Stimulated activated naive CD8-positive, alpha-beta T cell treated with anti-CD3 and anti-CD28 coated beads, Interleukin-15, amount 100 ng/mL, for 72 hours (primary cell): ENCODE results near the gene MRPL21.
A peak's percentile ranks its signal among the peaks of the same experiment; 100 is the strongest.
"Not testable (repeated sequence)": the region's sequence is repeated elsewhere in the genome, so short reads cannot be mapped to it uniquely, and the experiment has no call there.

Source experiments
- ATAC-seq: fragments of 150-1000 bp; cut with Tn5 transposase; 2 replicates; pipeline ENCODE4 v1.10.0; 2021; ENCODE audit warnings: mild to moderate bottlenecking, moderate library complexity
- DNase-seq, 2 donors: peaks; one replicate each; pipeline ENCODE4 v3.0.0; 2021 to 2022
- H3K27ac Mint-ChIP-seq, 2 donors: one replicate each; pipeline ENCODE4 v1.8.0; 2022; ENCODE audit warnings: mild to moderate bottlenecking in 2 of 2, mixed read lengths in 2 of 2, moderate library complexity in 2 of 2
- H3K27me3 Mint-ChIP-seq: one replicate; pipeline ENCODE4 v1.8.0; 2022; ENCODE audit warnings: mixed read lengths
- H3K4me1 Mint-ChIP-seq: one replicate; pipeline ENCODE4 v1.8.0; 2022; ENCODE audit warnings: mild to moderate bottlenecking, mixed read lengths
- H3K4me3 Mint-ChIP-seq, 2 donors: one replicate each; pipeline ENCODE4 v1.8.0; 2022; ENCODE audit warnings: mild to moderate bottlenecking in 2 of 2, mixed read lengths in 2 of 2, moderate library complexity in 1 of 2
- H3K9me3 Mint-ChIP-seq, 2 donors: one replicate each; pipeline ENCODE4 v1.8.0; 2022; ENCODE audit warnings: mixed read lengths in 2 of 2

Gene MRPL21

DNA sequence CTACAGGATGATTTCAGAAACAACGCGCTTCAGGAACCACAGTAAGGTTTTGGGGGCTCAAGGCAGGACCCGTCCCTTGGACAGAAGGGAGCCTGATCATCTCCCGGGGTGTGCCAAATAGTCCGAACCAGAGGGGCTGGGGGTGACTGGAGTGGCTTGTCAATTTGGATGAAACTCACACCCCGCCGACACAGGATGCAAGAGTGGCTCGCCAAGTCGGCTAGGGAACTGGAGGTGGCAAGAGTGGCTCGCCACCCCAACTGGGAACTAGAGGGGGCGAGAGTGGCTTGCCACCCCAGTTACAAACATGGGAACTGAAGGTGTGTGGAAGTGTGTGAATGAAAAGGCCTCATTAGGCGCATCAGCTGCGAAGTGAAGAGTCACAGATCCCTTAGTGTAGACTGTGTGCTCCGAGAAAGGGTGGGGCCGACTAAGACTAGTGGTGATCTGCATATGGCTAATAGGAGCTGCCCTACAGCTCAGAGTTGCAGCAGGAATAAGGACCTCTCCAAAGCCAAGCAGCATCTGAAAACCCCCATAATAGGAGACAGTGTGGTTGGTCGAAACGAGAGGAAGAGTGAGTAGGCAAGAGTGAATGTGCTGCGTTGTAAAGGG is 35.3 kb downstream of the MRPL21 start:
- Mint-ChIP-seq H3K4me3 (peak overlapping the region in 1 of 2 donors; percentile 14), H3K27me3 (peaks cover 33% of the 10 kb centered on the region), H3K27ac (no peak overlapping the region), H3K9me3 (no peaks in the 10 kb centered on the region), H3K4me1 (peaks cover 16% of the 10 kb centered on the region)
- DNase-seq, result no peak
- no peak for ATAC-seq

DNA sequence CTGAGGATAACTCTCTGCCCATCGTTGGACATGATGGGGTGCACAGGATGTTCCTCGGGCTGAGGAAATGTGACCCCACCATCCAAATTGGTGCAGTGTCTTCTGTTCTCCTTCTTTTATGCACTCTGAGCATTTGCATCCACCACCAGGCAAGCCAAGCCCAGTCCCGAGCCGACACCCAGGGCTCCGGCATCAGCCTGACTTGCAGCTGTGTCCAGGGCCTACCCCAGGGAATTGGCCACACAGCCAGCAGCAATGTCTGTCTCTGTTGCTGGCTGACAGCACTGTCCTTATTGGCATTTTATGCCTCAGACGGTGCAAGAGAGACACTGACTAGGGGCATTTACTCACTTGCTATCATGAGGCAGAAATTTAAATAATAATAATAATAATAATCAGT is 36.6 kb downstream of the MRPL21 start:
- ATAC-seq (no peak), DNase-seq (no peak)
- Mint-ChIP-seq H3K4me1 (peaks cover 16% of the 10 kb centered on the region), H3K9me3 (no peaks in the 10 kb centered on the region), H3K27ac (no peak overlapping the region), H3K27me3 (peaks cover 33% of the 10 kb centered on the region), H3K4me3 (no peak overlapping the region)

DNA sequence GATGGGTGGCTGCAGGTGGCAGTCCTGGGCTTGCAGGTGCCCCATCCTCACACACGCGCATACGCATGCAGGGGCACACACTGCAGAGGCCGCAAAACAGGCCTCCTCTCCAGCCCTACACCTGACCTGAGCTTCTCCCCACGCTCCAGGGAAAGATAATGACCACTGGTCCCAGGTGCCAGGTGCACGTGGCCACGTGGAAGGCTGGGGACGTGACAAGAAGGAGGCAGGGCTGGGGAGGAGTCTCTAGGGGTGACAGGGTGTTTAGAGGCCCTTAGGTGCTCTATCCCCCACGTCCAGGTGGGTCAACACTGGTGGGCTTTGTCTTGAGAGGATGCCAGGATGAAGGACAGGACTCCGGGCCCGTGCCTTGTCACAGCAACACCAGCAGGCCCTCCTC is 38.4 kb downstream of the MRPL21 start:
- Mint-ChIP-seq H3K27ac (no peak overlapping the region), H3K9me3 (no peaks in the 10 kb centered on the region), H3K27me3 (peaks cover 26% of the 10 kb centered on the region)

DNA sequence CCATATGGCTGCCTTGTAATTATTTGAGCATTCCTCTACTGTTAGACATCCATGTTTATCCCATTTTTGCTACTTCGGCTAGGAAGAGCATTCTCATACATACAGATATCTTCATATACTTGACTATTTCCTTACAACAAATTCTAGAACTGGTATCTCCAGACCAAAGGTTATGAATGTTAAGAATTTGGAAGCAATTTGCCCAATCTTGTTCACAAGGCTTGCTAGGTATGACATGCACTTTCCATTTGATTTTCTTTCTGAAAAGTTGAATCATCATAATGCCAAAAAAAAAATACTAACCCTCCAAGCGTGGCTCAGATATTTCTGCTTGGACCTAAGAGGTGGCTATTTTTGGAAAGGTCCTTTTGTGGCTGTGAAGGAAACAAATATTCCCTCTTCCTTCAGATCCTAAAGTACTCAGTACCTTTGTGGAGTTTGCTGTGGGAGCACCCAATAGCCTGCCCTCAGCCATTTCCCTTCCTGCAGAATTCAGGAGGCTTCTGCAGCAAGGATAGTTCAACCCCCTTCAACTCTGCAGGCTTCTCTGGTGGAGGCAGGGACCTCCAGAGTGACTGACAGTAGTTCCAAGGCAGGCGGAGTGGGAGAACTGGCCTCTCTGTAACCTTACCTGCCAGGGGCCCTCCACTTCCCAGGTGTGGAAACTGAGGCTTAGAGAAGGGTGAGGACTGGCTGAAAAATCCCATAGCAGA is 39.9 kb downstream of the MRPL21 start:
- ATAC-seq (no peak), DNase-seq (no peak)
- Mint-ChIP-seq H3K9me3 (no peaks in the 10 kb centered on the region), H3K27me3 (peaks cover 10% of the 10 kb centered on the region), H3K4me1 (no peaks in the 10 kb centered on the region), H3K27ac (no peak overlapping the region), H3K4me3 (no peak overlapping the region)

More for the DNA sequence above, 38.4 kb downstream of the MRPL21 start:
- Mint-ChIP-seq H3K4me1 (peaks cover 12% of the 10 kb centered on the region), H3K4me3 (no peak overlapping the region)
- no peak for DNase-seq
- ATAC-seq, result no peak

DNA sequence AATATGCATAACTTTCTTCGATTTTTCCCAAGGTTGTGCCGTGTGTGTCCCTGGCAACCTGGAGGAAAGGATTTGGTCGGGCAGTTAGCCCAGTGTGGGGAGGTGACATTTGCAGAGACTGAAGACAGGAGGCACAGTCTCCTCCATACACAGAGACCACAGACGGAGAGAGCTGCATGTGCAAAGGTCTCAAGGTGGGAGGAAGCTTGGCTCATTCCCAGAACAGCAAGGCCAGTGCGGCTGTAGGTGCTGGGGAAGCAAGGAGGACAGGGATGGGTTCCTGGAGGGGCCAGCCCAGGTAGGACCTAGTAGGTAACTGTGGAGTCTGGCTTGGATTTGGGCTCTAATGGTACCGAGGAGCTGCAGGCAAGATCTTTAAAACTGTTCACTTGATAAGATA is 41.2 kb downstream of the MRPL21 start:
- no peaks in the 10 kb centered on the region for H3K9me3 Mint-ChIP-seq
- no peaks in the 10 kb centered on the region for H3K4me1 Mint-ChIP-seq
- H3K27ac Mint-ChIP-seq, result no peak overlapping the region
- no peaks in the 10 kb centered on the region for H3K27me3 Mint-ChIP-seq
- DNase-seq, result no peak
- no peak for ATAC-seq
- no peak overlapping the region for H3K4me3 Mint-ChIP-seq

DNA sequence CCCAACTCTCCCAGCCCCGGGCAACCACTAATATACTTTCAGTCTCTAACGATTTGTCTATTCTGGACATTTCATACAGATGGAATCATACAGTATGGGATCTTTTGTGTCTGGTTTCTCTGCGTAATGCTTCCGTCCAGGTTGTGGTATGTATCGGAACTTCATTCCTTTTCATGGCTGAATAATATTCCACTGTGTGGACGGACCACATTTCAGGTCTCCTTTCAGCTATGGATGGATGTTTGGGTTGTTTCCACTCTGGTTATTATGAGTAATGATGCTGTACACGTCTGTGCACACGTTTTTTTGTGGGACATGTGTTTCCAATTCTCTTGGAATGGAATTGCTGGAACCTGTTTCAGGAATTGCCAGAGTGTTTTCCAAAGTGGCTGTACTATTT is 44.5 kb downstream of the MRPL21 start:
- ATAC-seq, result no peak
- DNase-seq, result no peak
- Mint-ChIP-seq H3K4me1 (peaks cover 2% of the 10 kb centered on the region), H3K9me3 (no peaks in the 10 kb centered on the region), H3K4me3 (no peak overlapping the region), H3K27ac (no peak overlapping the region), H3K27me3 (peaks cover 12% of the 10 kb centered on the region)

DNA sequence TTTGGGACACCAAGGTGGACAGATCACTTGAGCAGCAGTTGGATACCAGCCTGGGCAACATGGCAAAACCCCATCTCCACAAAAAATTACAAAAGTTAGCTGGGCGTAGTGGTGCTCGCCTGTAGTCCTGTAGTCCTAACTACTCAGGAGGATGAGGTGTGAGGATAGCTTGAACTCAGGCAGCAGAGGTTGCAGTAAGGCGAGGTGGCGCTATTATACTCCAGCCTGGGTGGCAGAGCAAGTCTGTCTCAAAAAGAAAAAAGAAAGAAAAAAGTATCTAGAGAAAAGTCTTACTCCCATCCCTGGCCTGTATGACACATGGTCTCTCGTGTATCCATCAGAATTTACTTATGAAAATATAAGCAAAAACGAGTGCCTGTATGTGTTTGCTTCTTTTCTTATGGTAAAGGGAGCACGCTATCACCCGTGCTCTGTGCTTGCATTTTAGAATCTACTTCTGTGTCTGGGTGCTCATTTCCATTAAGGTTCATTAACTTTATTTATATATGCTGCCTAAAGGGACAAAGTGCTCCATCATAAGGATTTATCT is 46.5 kb downstream of the MRPL21 start:
- Mint-ChIP-seq H3K4me3 (no peak overlapping the region), H3K27me3 (peaks cover 32% of the 10 kb centered on the region), H3K9me3 (no peaks in the 10 kb centered on the region), H3K27ac (no peak overlapping the region), H3K4me1 (peaks cover 4% of the 10 kb centered on the region)
- DNase-seq, result no peak
- no peak for ATAC-seq

DNA sequence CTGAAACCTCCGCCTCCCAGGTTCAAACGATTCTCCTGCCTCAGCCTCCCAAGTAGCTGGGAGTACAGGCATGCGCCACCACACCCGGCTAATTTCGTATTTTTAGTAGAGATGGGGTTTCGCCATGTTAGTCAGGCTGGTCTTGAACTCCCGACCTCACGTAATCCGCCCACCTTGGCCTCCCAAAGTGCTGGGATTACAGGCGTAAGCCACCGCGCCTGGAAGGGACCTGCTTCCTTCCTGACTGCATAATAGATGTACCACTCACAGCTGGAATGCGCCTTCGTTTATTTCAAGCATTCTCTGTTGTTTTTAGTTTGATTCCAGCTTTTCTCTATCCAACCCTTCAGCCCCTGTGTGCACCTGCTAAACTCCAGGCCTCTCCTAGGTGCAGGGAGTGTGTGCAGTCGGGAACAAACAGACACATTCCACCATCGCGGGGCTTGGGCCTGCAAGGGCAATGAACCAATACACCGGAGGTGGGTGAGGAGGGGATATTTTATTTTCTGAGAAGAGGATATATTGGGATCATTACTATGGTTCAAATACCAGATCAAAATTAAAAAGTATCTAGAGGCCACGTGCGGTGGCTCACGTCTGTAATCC is 47.1 kb downstream of the MRPL21 start:
- H3K4me3 Mint-ChIP-seq, DNase-seq, H3K27ac Mint-ChIP-seq, H3K4me1 Mint-ChIP-seq, H3K9me3 Mint-ChIP-seq, ATAC-seq: not testable (repeated sequence)
- peaks cover 35% of the 10 kb centered on the region for H3K27me3 Mint-ChIP-seq

DNA sequence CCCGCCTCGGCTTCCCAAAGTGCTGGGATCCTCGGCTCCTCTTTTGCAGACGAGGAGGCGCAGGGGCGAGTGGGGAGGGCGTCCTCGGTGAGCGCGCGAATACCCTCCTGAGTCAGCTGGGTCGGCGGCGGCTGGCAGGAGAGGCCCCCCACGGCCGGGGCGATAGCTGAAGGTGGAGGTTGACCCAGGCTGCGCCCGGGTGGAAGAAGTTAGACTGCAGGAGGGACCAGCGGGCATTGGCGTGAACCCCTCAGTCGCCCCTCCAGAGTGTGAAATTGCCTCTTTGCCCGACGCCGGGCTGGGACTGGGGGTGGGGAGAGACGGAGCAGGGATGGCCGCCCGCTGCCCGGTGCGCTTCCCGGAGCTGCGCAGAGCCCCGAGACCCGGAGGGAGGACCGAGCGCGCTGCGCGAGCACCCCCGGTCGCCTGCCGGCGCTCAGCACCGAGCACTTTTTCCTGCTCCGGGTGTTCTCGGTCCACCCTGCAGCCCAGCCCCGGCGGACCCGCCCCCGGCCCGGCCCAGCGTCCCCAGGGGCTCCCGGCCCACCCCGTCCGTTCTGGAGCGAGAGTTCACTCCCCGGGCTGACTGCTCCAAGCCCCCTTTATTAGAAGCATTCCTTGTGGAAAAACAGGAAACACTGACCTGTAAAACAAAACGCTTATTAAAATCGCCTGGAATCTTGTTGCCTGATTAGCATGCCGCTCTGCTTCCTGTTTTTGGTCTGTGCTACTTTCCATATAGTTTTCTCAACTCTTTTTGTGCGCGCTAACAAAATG is 48.2 kb downstream of the MRPL21 start:
- ATAC-seq, result peak; percentile 72
- peaks cover 35% of the 10 kb centered on the region for H3K27me3 Mint-ChIP-seq
- peak in 1 of 2 donors; percentile 18 for DNase-seq
- H3K9me3 Mint-ChIP-seq, result no peaks in the 10 kb centered on the region
- no peak overlapping the region for H3K27ac Mint-ChIP-seq
- H3K4me3 Mint-ChIP-seq, result peak overlapping the region; percentile 69 to 77
- peaks cover 4% of the 10 kb centered on the region for H3K4me1 Mint-ChIP-seq

DNA sequence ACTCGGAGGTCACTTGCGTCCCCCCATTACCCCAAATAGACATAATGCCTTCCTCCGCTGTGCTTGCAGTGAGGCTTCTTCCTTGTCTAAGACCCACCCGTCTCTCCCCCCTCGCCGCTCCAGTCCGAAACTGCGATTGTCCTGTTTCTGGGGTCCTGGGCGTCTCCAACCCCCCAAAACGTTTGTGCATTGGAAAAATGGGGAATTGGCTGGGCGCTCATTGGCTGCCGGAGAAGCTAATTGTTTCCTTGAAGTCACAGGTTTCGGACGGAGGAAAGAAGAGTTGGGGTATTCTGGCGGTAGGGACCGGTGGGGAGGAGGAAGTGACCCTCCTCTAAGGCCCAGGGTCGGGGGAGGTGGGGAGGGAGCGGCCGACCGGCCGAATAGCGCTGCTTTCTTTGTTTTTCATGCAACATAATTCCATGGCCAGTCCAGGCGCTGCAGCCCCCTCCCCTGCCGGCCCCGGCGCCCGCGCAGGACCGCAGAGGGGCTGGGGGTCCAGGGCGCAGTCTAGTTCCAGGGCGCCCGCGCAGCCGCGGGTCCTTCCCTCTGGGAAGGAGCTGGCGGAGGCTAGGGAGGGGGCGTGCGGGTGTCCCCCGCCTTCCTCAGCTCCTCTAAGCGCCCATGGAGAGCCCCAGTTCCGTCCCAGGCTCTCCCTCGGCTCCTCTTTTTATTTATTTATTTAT is 49.2 kb downstream of the MRPL21 start:
- peaks cover 35% of the 10 kb centered on the region for H3K27me3 Mint-ChIP-seq
- no peak for ATAC-seq
- H3K9me3 Mint-ChIP-seq, result no peaks in the 10 kb centered on the region
- peaks cover 4% of the 10 kb centered on the region for H3K4me1 Mint-ChIP-seq
- DNase-seq, result no peak
- no peak overlapping the region for H3K27ac Mint-ChIP-seq
- H3K4me3 Mint-ChIP-seq, result peak overlapping the region; percentile 12 to 24

DNA sequence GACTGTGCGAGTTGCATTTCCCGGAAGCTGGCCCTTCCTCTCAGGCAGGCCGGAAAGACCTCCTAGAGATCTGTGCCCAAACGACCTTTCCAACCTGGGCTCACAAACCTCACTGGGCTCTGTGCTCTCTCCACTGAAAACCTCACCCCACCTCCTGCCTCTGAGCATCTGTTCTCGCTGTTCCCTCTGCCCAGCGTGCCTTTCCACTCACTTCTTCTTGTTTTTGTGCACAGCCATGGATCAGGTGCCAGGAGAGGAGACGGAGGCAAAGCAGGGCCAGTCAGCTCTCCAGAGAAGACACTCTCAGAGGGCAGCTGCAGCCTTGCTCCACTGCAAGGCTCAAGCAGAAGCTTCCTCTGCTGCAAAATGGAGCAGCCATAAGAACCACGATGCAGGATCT is 51.0 kb downstream of the MRPL21 start:
- Mint-ChIP-seq H3K4me1 (peaks cover 4% of the 10 kb centered on the region), H3K9me3 (no peaks in the 10 kb centered on the region), H3K27ac (no peak overlapping the region), H3K4me3 (no peak overlapping the region), H3K27me3 (peaks cover 35% of the 10 kb centered on the region)
- ATAC-seq, result no peak
- DNase-seq, result no peak

DNA sequence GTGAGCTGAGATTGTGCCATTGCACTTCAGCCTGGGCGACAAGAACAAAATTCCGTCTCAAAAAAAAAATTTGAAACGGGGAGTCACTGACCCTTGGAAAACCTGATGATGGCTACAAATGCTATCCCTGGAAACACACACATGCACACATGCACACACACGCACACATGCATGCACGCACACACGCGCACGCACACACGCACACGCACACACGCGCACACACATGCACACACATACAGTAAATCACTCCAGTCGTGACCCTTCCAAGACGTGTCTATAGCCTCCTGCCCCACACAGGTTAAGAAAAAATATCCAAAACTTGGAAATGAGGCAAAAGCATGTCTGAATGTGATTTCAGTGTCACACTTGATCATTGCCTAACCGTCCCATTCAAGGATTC is 55.2 kb downstream of the MRPL21 start:
- Mint-ChIP-seq H3K9me3 (no peaks in the 10 kb centered on the region), H3K4me1 (peaks cover 11% of the 10 kb centered on the region), H3K27me3 (peaks cover 17% of the 10 kb centered on the region), H3K4me3 (no peak overlapping the region), H3K27ac (no peak overlapping the region)
- ATAC-seq, result no peak
- no peak for DNase-seq

DNA sequence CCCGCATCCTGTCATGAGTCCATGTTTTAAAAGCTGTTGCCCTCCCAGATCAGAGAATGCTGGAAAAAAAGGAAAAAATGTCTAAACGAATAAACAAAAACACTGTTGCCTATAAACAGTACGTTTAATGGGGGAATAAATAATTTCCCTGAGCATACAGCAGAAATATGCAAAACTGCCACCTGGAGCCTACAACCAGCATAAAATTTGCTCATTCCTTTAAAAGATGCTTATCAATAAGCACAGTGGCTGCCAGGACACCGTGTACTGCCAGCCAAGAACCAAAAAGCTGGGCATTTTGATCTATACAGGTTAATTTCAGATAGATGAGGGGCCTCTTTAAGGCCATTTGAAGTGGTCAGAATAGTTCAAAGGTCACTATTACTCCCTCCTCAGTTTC is 56.2 kb downstream of the MRPL21 start:
- H3K27ac Mint-ChIP-seq, result no peak overlapping the region
- H3K27me3 Mint-ChIP-seq, result peaks cover 6% of the 10 kb centered on the region
- DNase-seq (no peak), ATAC-seq (no peak)
- peaks cover 21% of the 10 kb centered on the region for H3K4me1 Mint-ChIP-seq
- no peaks in the 10 kb centered on the region for H3K9me3 Mint-ChIP-seq
- no peak overlapping the region for H3K4me3 Mint-ChIP-seq

DNA sequence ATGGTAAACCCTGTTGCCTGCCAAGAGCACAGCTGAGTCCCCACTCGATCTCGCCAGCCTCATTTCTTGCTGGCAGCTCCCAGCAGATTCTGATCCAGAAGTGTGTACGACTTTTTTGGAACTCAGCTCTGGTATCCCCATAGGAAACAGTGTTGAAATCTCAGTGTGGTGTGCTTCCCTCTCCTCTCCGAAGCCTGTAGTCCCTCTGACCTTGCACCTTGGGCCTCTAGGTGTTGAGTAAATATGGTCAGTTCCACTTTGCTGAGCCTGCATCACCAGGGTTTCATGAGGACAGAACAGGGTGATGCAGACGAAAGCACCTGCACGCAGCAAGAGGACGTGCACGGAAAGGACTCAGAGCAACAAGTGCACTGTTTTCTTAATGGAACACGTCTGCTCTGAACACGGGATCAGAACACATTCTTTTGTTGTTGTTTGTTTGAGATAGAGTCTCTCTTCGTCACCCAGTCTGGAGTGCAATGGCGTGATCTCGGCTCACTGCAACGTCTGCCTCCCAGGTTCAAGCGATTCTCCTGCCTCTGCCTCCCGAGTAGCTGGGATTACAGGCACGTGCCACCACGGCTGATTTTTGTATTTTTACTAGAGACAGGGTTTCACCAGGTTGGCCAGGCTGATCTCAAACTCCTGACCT is 58.2 kb downstream of the MRPL21 start:
- ATAC-seq, result no peak
- H3K4me1 Mint-ChIP-seq, result peaks cover 25% of the 10 kb centered on the region
- no peaks in the 10 kb centered on the region for H3K27me3 Mint-ChIP-seq
- no peak overlapping the region for H3K27ac Mint-ChIP-seq
- no peak overlapping the region for H3K4me3 Mint-ChIP-seq
- DNase-seq, result no peak
- no peaks in the 10 kb centered on the region for H3K9me3 Mint-ChIP-seq

DNA sequence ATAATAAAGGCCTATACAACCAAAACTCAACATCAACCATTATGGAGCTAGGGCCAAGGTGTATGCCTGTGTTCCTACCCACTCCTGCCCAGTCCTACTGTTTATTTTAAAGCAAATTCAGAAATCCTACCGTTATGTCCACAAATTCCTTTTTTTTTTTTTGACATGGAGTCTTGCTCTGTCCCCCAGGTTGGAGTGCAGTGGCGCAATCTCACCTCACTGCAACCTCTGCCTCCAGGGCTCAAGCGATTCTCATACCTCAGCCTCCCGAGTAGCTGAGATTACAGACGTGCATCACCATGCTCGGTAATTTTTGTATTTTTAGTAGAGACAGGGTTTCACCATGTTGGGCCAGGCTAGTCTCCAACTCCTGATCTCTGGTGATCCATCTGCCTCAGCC is 58.8 kb downstream of the MRPL21 start:
- peak overlapping the region in 1 of 2 donors; percentile 13 for H3K4me3 Mint-ChIP-seq

More for the DNA sequence above, 58.8 kb downstream of the MRPL21 start:
- H3K4me1 Mint-ChIP-seq, result peaks cover 30% of the 10 kb centered on the region
- H3K9me3 Mint-ChIP-seq, result no peaks in the 10 kb centered on the region
- ATAC-seq (no peak), DNase-seq (no peak)
- no peak overlapping the region for H3K27ac Mint-ChIP-seq
- no peaks in the 10 kb centered on the region for H3K27me3 Mint-ChIP-seq
